ENCODE measurements around the gene TRAK2.

DNA sequence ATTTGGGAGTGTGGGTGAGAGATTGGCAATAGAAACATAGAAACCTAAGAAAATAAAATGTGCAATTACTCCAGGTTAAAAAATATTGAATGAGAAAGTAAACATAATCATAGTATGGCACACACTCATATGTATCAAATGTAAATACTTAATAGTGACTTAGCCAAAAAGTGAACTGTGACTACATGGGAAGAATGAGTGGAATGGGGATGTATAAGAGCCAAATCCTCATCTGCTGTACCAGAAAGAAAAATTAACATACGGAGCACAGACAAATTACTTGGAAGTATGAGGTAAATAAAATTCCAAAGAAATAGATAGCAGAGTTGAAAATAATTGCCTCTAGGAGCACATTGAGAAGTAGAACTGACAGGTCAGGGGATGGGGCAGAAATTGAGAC is 98.1 kb downstream of the TRAK2 start:
- no peak for TF ChIP-seq EZH2phosphoT487 (IDR thresholded peaks at IDR 0.05; ENCODE audit: low read depth)
- TF ChIP-seq, protein P1, sequence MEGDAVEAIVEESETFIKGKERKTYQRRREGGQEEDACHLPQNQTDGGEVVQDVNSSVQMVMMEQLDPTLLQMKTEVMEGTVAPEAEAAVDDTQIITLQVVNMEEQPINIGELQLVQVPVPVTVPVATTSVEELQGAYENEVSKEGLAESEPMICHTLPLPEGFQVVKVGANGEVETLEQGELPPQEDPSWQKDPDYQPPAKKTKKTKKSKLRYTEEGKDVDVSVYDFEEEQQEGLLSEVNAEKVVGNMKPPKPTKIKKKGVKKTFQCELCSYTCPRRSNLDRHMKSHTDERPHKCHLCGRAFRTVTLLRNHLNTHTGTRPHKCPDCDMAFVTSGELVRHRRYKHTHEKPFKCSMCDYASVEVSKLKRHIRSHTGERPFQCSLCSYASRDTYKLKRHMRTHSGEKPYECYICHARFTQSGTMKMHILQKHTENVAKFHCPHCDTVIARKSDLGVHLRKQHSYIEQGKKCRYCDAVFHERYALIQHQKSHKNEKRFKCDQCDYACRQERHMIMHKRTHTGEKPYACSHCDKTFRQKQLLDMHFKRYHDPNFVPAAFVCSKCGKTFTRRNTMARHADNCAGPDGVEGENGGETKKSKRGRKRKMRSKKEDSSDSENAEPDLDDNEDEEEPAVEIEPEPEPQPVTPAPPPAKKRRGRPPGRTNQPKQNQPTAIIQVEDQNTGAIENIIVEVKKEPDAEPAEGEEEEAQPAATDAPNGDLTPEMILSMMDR (IDR thresholded peaks at IDR 0.05; ENCODE audit: low read depth, low read length): no peak
